GM19397 (cell line): ENCODE measurements around the gene ADD2.

Experiments used
- ATAC-seq: cut with Tn5 transposase; IDR thresholded peaks from one replicate; pipeline ENCODE4 v1.9.1; 2021; ENCODE audit warnings: mild to moderate bottlenecking, moderate library complexity; ENCODE audit not compliant: unreplicated experiment

Gene ADD2

GRCh38 chr2:70707706-70708105, 60.3 kb downstream of the ADD2 start:
- no peak for ATAC-seq

- no peak for ATAC-seq
Measured at GRCh38 chr2:70706026-70706795, 61.8 kb downstream of the ADD2 start.

- no peak for ATAC-seq
Measured at GRCh38 chr2:70705160-70705850, 62.7 kb downstream of the ADD2 start.

- no peak for ATAC-seq
Measured at GRCh38 chr2:70703900-70704549, 64.0 kb downstream of the ADD2 start.

GRCh38 chr2:70702711-70703395, 65.1 kb downstream of the ADD2 start:
- no peak for ATAC-seq

GRCh38 chr2:70698847-70699246, 69.2 kb downstream of the ADD2 start:
- ATAC-seq, result no peak

- ATAC-seq, result no peak
Measured at GRCh38 chr2:70697603-70698383, 70.2 kb downstream of the ADD2 start.

- no peak for ATAC-seq
Measured at GRCh38 chr2:70696142-70696541, 71.9 kb downstream of the ADD2 start.

- ATAC-seq, result no peak
Measured at GRCh38 chr2:70692256-70692655, 75.7 kb downstream of the ADD2 start.

- no peak for ATAC-seq
Measured at GRCh38 chr2:70691497-70692140, 76.4 kb downstream of the ADD2 start.

- ATAC-seq, result no peak
Measured at GRCh38 chr2:70690846-70691245, 77.2 kb downstream of the ADD2 start.

GRCh38 chr2:70688427-70688826, 79.6 kb downstream of the ADD2 start:
- ATAC-seq, result no peak

- ATAC-seq, result no peak
Measured at GRCh38 chr2:70687461-70687795, 80.6 kb downstream of the ADD2 start.

- ATAC-seq, result no peak
Measured at GRCh38 chr2:70686577-70687460, 81.2 kb downstream of the ADD2 start.

- ATAC-seq, result no peak
Measured at GRCh38 chr2:70685771-70686171, 82.2 kb downstream of the ADD2 start.

GRCh38 chr2:70684846-70685622, 83.0 kb downstream of the ADD2 start:
- no peak for ATAC-seq

- ATAC-seq, result no peak
Measured at GRCh38 chr2:70683455-70683854, 84.5 kb downstream of the ADD2 start.

GRCh38 chr2:70680735-70681134, 87.3 kb downstream of the ADD2 start:
- ATAC-seq, result no peak
